H9 (cell line): Measurements from ENCODE around the gene HIRA. TPM values are rescaled to one million over a fixed set of nuclear protein-coding genes. Genes with fewer than 3 reads are reported as not detected.

Experiments
- DNase-seq: peaks from one replicate; pipeline ENCODE4 v3.0.0-alpha.2; 2017
- H2AFZ ChIP-seq: one replicate; pipeline ENCODE4 v1.6.1; 2013; ENCODE audit warnings: mild to moderate bottlenecking, low read length, control low read depth, moderate library complexity
- H2AK5ac ChIP-seq: 2 replicates; pipeline ENCODE4 v1.6.1; 2013; ENCODE audit warnings: low read length, control low read depth, mixed read lengths; ENCODE audit not compliant: insufficient read length
- H2BK120ac ChIP-seq: one replicate; pipeline ENCODE4 v1.6.1; 2013; ENCODE audit warnings: low read depth, mild to moderate bottlenecking, low read length, control low read depth, inconsistent platforms; ENCODE audit not compliant: poor library complexity, severe bottlenecking
- H2BK12ac ChIP-seq: 2 replicates; pipeline ENCODE4 v1.6.1; 2013; ENCODE audit warnings: low read length, control low read depth, mixed read lengths, low read depth; ENCODE audit not compliant: insufficient read length
- H2BK15ac ChIP-seq: 2 replicates; pipeline ENCODE4 v1.6.1; 2013; ENCODE audit warnings: low read depth, low read length, control low read depth
- H2BK20ac ChIP-seq: one replicate; pipeline ENCODE4 v1.6.1; 2013; ENCODE audit warnings: low read depth, mild to moderate bottlenecking, low read length, control low read depth, inconsistent platforms; ENCODE audit not compliant: poor library complexity, severe bottlenecking
- H2BK5ac ChIP-seq: 2 replicates; pipeline ENCODE4 v1.6.1; 2013; ENCODE audit warnings: low read length, control low read depth, mixed read lengths; ENCODE audit not compliant: insufficient read length
- H3K14ac ChIP-seq: 2 replicates; pipeline ENCODE4 v1.6.1; 2013; ENCODE audit warnings: low read length, control low read depth; ENCODE audit not compliant: insufficient read depth
- H3K18ac ChIP-seq: 2 replicates; pipeline ENCODE4 v1.6.1; 2013; ENCODE audit warnings: low read depth, mild to moderate bottlenecking, mixed read lengths, low read length, control low read depth; ENCODE audit not compliant: insufficient read length
- H3K23ac ChIP-seq: 2 replicates; pipeline ENCODE4 v1.6.1; 2013; ENCODE audit warnings: low read length, control low read depth, mixed read lengths, low read depth; ENCODE audit not compliant: insufficient read length
- H3K23me2 ChIP-seq: 2 replicates; pipeline ENCODE4 v1.6.1; 2013; ENCODE audit warnings: low read depth, mild to moderate bottlenecking, mixed read lengths, low read length, control low read depth; ENCODE audit not compliant: insufficient read length, poor library complexity, severe bottlenecking
- H3K27ac ChIP-seq: 2 replicates; pipeline ENCODE4 v1.5.1; 2013; ENCODE audit warnings: low read length, control low read depth, mixed read lengths, low read depth; ENCODE audit not compliant: insufficient read length
- H3K27me3 ChIP-seq: 2 replicates; pipeline ENCODE4 v1.6.1; 2013; ENCODE audit warnings: low read length, control low read depth, inconsistent platforms; ENCODE audit not compliant: insufficient read depth
- H3K4ac ChIP-seq: 2 replicates; pipeline ENCODE4 v1.6.1; 2013; ENCODE audit warnings: low read depth, mild to moderate bottlenecking, control low read depth, inconsistent platforms, low read length, moderate library complexity
- H3K4me1 ChIP-seq: 2 replicates; pipeline ENCODE4 v1.6.1; 2013; ENCODE audit warnings: low read length, control low read depth, inconsistent platforms; ENCODE audit not compliant: insufficient read depth
- H3K4me2 ChIP-seq: 2 replicates; pipeline ENCODE4 v1.6.1; 2013; ENCODE audit warnings: low read length, control low read depth, mixed read lengths; ENCODE audit not compliant: insufficient read length, insufficient read depth
- H3K56ac ChIP-seq: 2 replicates; pipeline ENCODE4 v1.6.1; 2013; ENCODE audit warnings: low read depth, mild to moderate bottlenecking, mixed read lengths, low read length, control low read depth; ENCODE audit not compliant: insufficient read length
- H3K79me1 ChIP-seq: 2 replicates; pipeline ENCODE4 v1.6.1; 2013; ENCODE audit warnings: low read depth, mild to moderate bottlenecking, moderate library complexity, low read length, control low read depth, inconsistent platforms; ENCODE audit not compliant: insufficient read depth, poor library complexity, severe bottlenecking
- H3K79me2 ChIP-seq: 2 replicates; pipeline ENCODE4 v1.6.1; 2013; ENCODE audit warnings: low read length, control low read depth, inconsistent platforms; ENCODE audit not compliant: insufficient read depth
- H3K9ac ChIP-seq: 2 replicates; pipeline ENCODE4 v1.6.1; 2013; ENCODE audit warnings: low read length, control low read depth, mixed read lengths; ENCODE audit not compliant: insufficient read length; ENCODE audit errors: extremely low read depth
- H3K9me3 ChIP-seq: one replicate; pipeline ENCODE4 v1.6.1; 2013; ENCODE audit warnings: low read depth, low read length, inconsistent platforms; ENCODE audit not compliant: control insufficient read depth
- H3T11ph ChIP-seq: one replicate; pipeline ENCODE4 v1.6.1; 2013; ENCODE audit warnings: mild to moderate bottlenecking, low read length, control low read depth, inconsistent platforms
- H4K20me1 ChIP-seq: one replicate; pipeline ENCODE4 v1.6.1; 2013; ENCODE audit not compliant: control insufficient read depth, insufficient read length, insufficient read depth
- H4K5ac ChIP-seq: 2 replicates; pipeline ENCODE4 v1.6.1; 2013; ENCODE audit warnings: low read depth, mild to moderate bottlenecking, mixed read lengths, low read length, control low read depth; ENCODE audit not compliant: insufficient read length
- H4K8ac ChIP-seq: replicated peaks from 2 replicates; pipeline ENCODE4 v1.6.1; 2013; ENCODE audit warnings: low read length, control low read depth, mixed read lengths, low read depth; ENCODE audit not compliant: insufficient read length
- H4K91ac ChIP-seq: 2 replicates; pipeline ENCODE4 v1.6.1; 2013; ENCODE audit warnings: low read depth, mild to moderate bottlenecking, moderate library complexity, mixed read lengths, low read length, control low read depth; ENCODE audit not compliant: insufficient read length
- H3K27ac Mint-ChIP-seq, 3 experiments: 2 replicates in 2 of 3; 3 replicates in 1 of 3; pipeline ENCODE4 v1.8.0; 2020 to 2021; ENCODE audit warnings: mixed read lengths in 3 of 3, mild to moderate bottlenecking in 1 of 3, moderate library complexity in 1 of 3
- H3K27me3 Mint-ChIP-seq: 2 replicates; pipeline ENCODE4 v1.8.0; 2021; ENCODE audit warnings: low read depth, mild to moderate bottlenecking, moderate library complexity, mixed read lengths
- H3K36me3 Mint-ChIP-seq, 3 experiments: 2 replicates in 2 of 3; 3 replicates in 1 of 3; pipeline ENCODE4 v1.8.0; 2020 to 2021; ENCODE audit warnings: low read depth in 3 of 3, mixed read lengths in 3 of 3; ENCODE audit not compliant: insufficient read depth in 1 of 3
- H3K4me1 Mint-ChIP-seq, 2 experiments: 2 replicates each; pipeline ENCODE4 v1.8.0; 2020; ENCODE audit warnings: mixed read lengths in 2 of 2
- H3K4me3 Mint-ChIP-seq, 2 experiments: 2 replicates in 1 of 2; 3 replicates in 1 of 2; pipeline ENCODE4 v1.8.0; 2020 to 2021; ENCODE audit warnings: mild to moderate bottlenecking in 2 of 2, mixed read lengths in 2 of 2, moderate library complexity in 1 of 2
- H3K9me3 Mint-ChIP-seq, 2 experiments: 2 replicates in 1 of 2; 3 replicates in 1 of 2; pipeline ENCODE4 v1.8.0; 2020; ENCODE audit warnings: mild to moderate bottlenecking in 2 of 2, mixed read lengths in 2 of 2, moderate library complexity in 1 of 2
- WGBS: extraction: QIAGEN DNeasy Blood & Tissue Kit; methylation state at CpG from one replicate; pipeline ENCODE4 v1.1.7; 2013; ENCODE audit warnings: missing lambda C conversion rate, low lambda C conversion rate, mixed read lengths; ENCODE audit not compliant: insufficient read length; ENCODE audit errors: extremely low coverage; 5-methylcytosine and 5-hydroxymethylcytosine counted together
- total RNA-seq: library from RNA; stranded (reverse); gene quantifications from 2 replicates; pipeline ENCODE4 v1.2.1, GENCODE V29; 2021
- TF ChIP-seq, protein P1 (sequence below): fragments of 200-600 bp; sonication (generic); conservative IDR thresholded peaks from 3 replicates; pipeline ENCODE4 v1.8.0; 2021; ENCODE audit warnings: antibody characterized with exemption, mild to moderate bottlenecking

HIRA gene
- total RNA-seq, 1 experiment from 2014 or later: 51.9 TPM

- Mint-ChIP-seq H3K4me3 (no peak overlapping the region), H3K27me3 (no peaks in the 10 kb centered on the region), H3K4me1 (peaks cover 4 to 13% of the 10 kb centered on the region in 2 experiments), H3K9me3 (no peaks in the 10 kb centered on the region), H3K36me3 (peaks cover 35 to 84% (median 60%) of the 10 kb centered on the region in 3 experiments), H3K27ac (peak overlapping the region in 1 of 3 experiments; percentile 21; a peak in 1 of 7 replicates)
- Histone ChIP-seq H4K20me1 (no peaks in the 10 kb centered on the region), H2AFZ (no peak overlapping the region), H2BK20ac (no peak overlapping the region), H2BK5ac (no peak overlapping the region), H2BK15ac (no peak overlapping the region), H2BK12ac (no peak overlapping the region), H3K23ac (no peak overlapping the region), H3K14ac (no peak overlapping the region), H3K56ac (no peak overlapping the region), H3K27ac (no peak overlapping the region), H3K18ac (no peak overlapping the region), H3K79me1 (no peaks in the 10 kb centered on the region), H3K4me2 (no peak overlapping the region), H2AK5ac (no peak overlapping the region), H3K9me3 (no peaks in the 10 kb centered on the region), H3K79me2 (no peaks in the 10 kb centered on the region), H3K4ac (no peak overlapping the region), H4K91ac (no peak overlapping the region), H3K9ac (no peak overlapping the region), H4K5ac (no peak overlapping the region), H4K8ac (no peak overlapping the region), H3K23me2 (no peaks in the 10 kb centered on the region), H3K27me3 (no peaks in the 10 kb centered on the region), H3K4me1 (no peaks in the 10 kb centered on the region), H3T11ph (no peak overlapping the region), H2BK120ac (no peak overlapping the region)
- TF ChIP-seq, protein P1, sequence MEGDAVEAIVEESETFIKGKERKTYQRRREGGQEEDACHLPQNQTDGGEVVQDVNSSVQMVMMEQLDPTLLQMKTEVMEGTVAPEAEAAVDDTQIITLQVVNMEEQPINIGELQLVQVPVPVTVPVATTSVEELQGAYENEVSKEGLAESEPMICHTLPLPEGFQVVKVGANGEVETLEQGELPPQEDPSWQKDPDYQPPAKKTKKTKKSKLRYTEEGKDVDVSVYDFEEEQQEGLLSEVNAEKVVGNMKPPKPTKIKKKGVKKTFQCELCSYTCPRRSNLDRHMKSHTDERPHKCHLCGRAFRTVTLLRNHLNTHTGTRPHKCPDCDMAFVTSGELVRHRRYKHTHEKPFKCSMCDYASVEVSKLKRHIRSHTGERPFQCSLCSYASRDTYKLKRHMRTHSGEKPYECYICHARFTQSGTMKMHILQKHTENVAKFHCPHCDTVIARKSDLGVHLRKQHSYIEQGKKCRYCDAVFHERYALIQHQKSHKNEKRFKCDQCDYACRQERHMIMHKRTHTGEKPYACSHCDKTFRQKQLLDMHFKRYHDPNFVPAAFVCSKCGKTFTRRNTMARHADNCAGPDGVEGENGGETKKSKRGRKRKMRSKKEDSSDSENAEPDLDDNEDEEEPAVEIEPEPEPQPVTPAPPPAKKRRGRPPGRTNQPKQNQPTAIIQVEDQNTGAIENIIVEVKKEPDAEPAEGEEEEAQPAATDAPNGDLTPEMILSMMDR: no peak
- DNase-seq: no peak
- WGBS: no CpG with 5 or more reads among the region's 5 CpGs
These were observed 22.2 kb upstream of the HIRA start for GRCh38 chr22:19453718-19454117.
